HFF-Myc (cell line): Measurements from ENCODE around the gene ZSCAN26.
"Not testable (repeated sequence)": the region's sequence is repeated elsewhere in the genome, so short reads cannot be mapped to it uniquely, and the experiment has no call there.

Source experiments
- DNase-seq: peaks from one replicate; pipeline ENCODE4 v3.0.0-alpha.2; 2011; ENCODE audit warnings: low read depth; ENCODE audit errors: extremely low read depth
- H3K4me3 ChIP-seq: replicated peaks from 2 replicates; pipeline ENCODE4 v1.5.1; 2011; ENCODE audit warnings: low read depth, mild to moderate bottlenecking, control low read depth, low read length
- CTCF ChIP-seq: IDR thresholded peaks from 2 replicates; pipeline ENCODE4 v1.5.1; 2012; ENCODE audit warnings: mild to moderate bottlenecking, low read depth, low read length, control low read depth; ENCODE audit errors: missing control alignments

ZSCAN26 gene

GRCh38 chr6:28312939-28313338, 46.0 kb downstream of the ZSCAN26 start:
- H3K4me3 ChIP-seq: no peak overlapping the region
- no peak for TF ChIP-seq CTCF
- DNase-seq: no peak

GRCh38 chr6:28315628-28316027, 48.7 kb downstream of the ZSCAN26 start:
- no peak overlapping the region for H3K4me3 ChIP-seq
- no peak for DNase-seq
- no peak for TF ChIP-seq CTCF

- not testable (repeated sequence) for DNase-seq
Observed at GRCh38 chr6:28317866-28318265, 50.9 kb downstream of the ZSCAN26 start.

GRCh38 chr6:28322661-28323060, 55.7 kb downstream of the ZSCAN26 start:
- H3K4me3 ChIP-seq: no peak overlapping the region
- DNase-seq: no peak
- TF ChIP-seq CTCF: no peak

More at GRCh38 chr6:28317866-28318265, 50.9 kb downstream of the ZSCAN26 start:
- H3K4me3 ChIP-seq: not testable (repeated sequence)

GRCh38 chr6:28323813-28324424, 57.0 kb downstream of the ZSCAN26 start:
- DNase-seq: no peak
- TF ChIP-seq CTCF: no peak
- no peak overlapping the region for H3K4me3 ChIP-seq

- no peak for DNase-seq
- no peak overlapping the region for H3K4me3 ChIP-seq
- TF ChIP-seq CTCF: no peak
Observed at GRCh38 chr6:28326371-28326948, 59.5 kb downstream of the ZSCAN26 start.
